HK-2 (cell line): ENCODE data around the gene EVA1A.

Source experiments
- DNase-seq: peaks from one replicate; pipeline ENCODE4 v3.0.0-alpha.2; 2018; ENCODE audit not compliant: unreplicated experiment

EVA1A gene

GRCh38 chr2:75560768-75561565 lies at the start of gene EVA1A:
TSS of gene EVA1A (minus strand) at chr2:75560939. CDS start at chr2:75518140, 42,799 bp downstream.
- peak; percentile 91 for DNase-seq

GRCh38 chr2:75609937-75610508 lies 49.3 kb upstream of the EVA1A start:
- no peak for DNase-seq

- no peak for DNase-seq
These were observed 48.6 kb upstream of the EVA1A start for GRCh38 chr2:75609334-75609689.

GRCh38 chr2:75608684-75609333 lies 48.1 kb upstream of the EVA1A start:
- DNase-seq, result peak; percentile 87

- DNase-seq, result no peak
These were observed 47.4 kb upstream of the EVA1A start for GRCh38 chr2:75607988-75608683.

- no peak for DNase-seq
These were observed 46.7 kb upstream of the EVA1A start for GRCh38 chr2:75607400-75607798.

GRCh38 chr2:75606761-75607399 lies 46.1 kb upstream of the EVA1A start:
- peak; percentile 94 for DNase-seq

- peak; percentile 82 for DNase-seq
These were observed 45.2 kb upstream of the EVA1A start for GRCh38 chr2:75605770-75606529.

GRCh38 chr2:75604484-75604883 lies 43.7 kb upstream of the EVA1A start:
- DNase-seq, result no peak

- DNase-seq, result no peak
These were observed 42.7 kb upstream of the EVA1A start for GRCh38 chr2:75603477-75603876.

- no peak for DNase-seq
These were observed 42.1 kb upstream of the EVA1A start for GRCh38 chr2:75602724-75603342.

GRCh38 chr2:75600461-75601011 lies 39.8 kb upstream of the EVA1A start:
- DNase-seq, result no peak

- no peak for DNase-seq
These were observed 37.9 kb upstream of the EVA1A start for GRCh38 chr2:75598589-75599155.

- no peak for DNase-seq
These were observed 37.2 kb upstream of the EVA1A start for GRCh38 chr2:75597949-75598348.

GRCh38 chr2:75596784-75597183 lies 36.0 kb upstream of the EVA1A start:
- peak; percentile 76 for DNase-seq

- DNase-seq, result no peak
These were observed 35.0 kb upstream of the EVA1A start for GRCh38 chr2:75595541-75596395.

- no peak for DNase-seq
These were observed 33.9 kb upstream of the EVA1A start for GRCh38 chr2:75594596-75594995.

GRCh38 chr2:75592888-75593287 lies 32.1 kb upstream of the EVA1A start:
- DNase-seq, result no peak

GRCh38 chr2:75592030-75592429 lies 31.3 kb upstream of the EVA1A start:
- no peak for DNase-seq
